H1 (cell line): ENCODE measurements around the gene TPSAB1. TPM values are rescaled to one million over a fixed set of nuclear protein-coding genes. Genes with fewer than 3 reads are reported as not detected.
"Not testable (repeated sequence)": the region's sequence is repeated elsewhere in the genome, so short reads cannot be mapped to it uniquely, and the experiment has no call there.

Source experiments
- CTCF ChIA-PET: fragments of 300-600 bp; sonication (Branson Sonifier 250); formaldehyde crosslinking; loops from one replicate; lab custom pipeline; 2021; ENCODE audit not compliant: partially characterized antibody; lab: Charles Lee
- POLR2A ChIA-PET: fragments of 300-600 bp; sonication (Branson Sonifier 250); formaldehyde crosslinking; loops from one replicate; lab custom pipeline; 2021; ENCODE audit warnings: inconsistent platforms; ENCODE audit not compliant: partially characterized antibody; lab: Charles Lee
- DNase-seq, 2 experiments: peaks; one replicate each; pipeline versions ENCODE4 v3.0.0 to v3.0.0-alpha.2; 2010 to 2022; ENCODE audit warnings: low spot score in 2 of 2, low read depth in 1 of 2, mixed read lengths in 1 of 2
- FAIRE-seq: peaks from 2 replicates; lab custom pipeline; 2011; peaks lifted over from hg19 to GRCh38; lab: Jason Lieb, UNC
- H2AFZ ChIP-seq: 2 replicates; pipeline ENCODE4 v1.8.1; 2012; ENCODE audit warnings: low read length, inconsistent platforms
- H2AK5ac ChIP-seq: 2 replicates; pipeline ENCODE4 v1.6.1; 2013; ENCODE audit warnings: low read depth, low read length
- H2BK120ac ChIP-seq: replicated peaks from 2 replicates; pipeline ENCODE3; 2013; ENCODE audit warnings: low read depth, low read length, inconsistent platforms
- H2BK12ac ChIP-seq: 2 replicates; pipeline ENCODE4 v1.6.1; 2013; ENCODE audit warnings: low read depth, low read length
- H2BK15ac ChIP-seq: 2 replicates; pipeline ENCODE4 v1.6.1; 2013; ENCODE audit warnings: low read length
- H2BK20ac ChIP-seq: 2 replicates; pipeline ENCODE4 v1.6.1; 2013; ENCODE audit warnings: low read length
- H2BK5ac ChIP-seq: 2 replicates; pipeline ENCODE4 v1.6.1; 2013; ENCODE audit warnings: low read depth, low read length
- H3K14ac ChIP-seq: 2 replicates; pipeline ENCODE4 v1.6.1; 2013; ENCODE audit warnings: inconsistent platforms; ENCODE audit not compliant: insufficient read length
- H3K18ac ChIP-seq: 2 replicates; pipeline ENCODE4 v1.6.1; 2013; ENCODE audit warnings: low read length; ENCODE audit errors: extremely low read depth
- H3K23ac ChIP-seq: 2 replicates; pipeline ENCODE4 v1.6.1; 2013; ENCODE audit warnings: inconsistent platforms; ENCODE audit not compliant: insufficient read length
- H3K23me2 ChIP-seq: 2 replicates; pipeline ENCODE4 v1.6.1; 2013; ENCODE audit warnings: low read depth, low read length
- H3K27ac ChIP-seq: 2 replicates; pipeline ENCODE4 v1.6.1; 2011; ENCODE audit warnings: low read depth, low read length, inconsistent platforms
- H3K27me3 ChIP-seq, 4 experiments: replicated peaks in 1 of 4; 1 replicate in 1 of 4; 2 replicates in 3 of 4; pipeline versions ENCODE4 v1.6.1 to v1.8.1; 2011 to 2013; ENCODE audit warnings: low read length in 3 of 4, mild to moderate bottlenecking in 3 of 4, inconsistent platforms in 2 of 4, mixed read lengths in 2 of 4, moderate library complexity in 1 of 4; ENCODE audit not compliant: control insufficient read depth in 3 of 4, insufficient read depth in 3 of 4; ENCODE audit errors: extremely low read depth in 1 of 4
- H3K36me3 ChIP-seq, 4 experiments: 2 replicates each; pipeline versions ENCODE4 v1.6.1 to v1.8.1; 2011 to 2013; ENCODE audit warnings: mild to moderate bottlenecking in 4 of 4, low read length in 3 of 4, moderate library complexity in 2 of 4, control low read depth in 1 of 4, inconsistent platforms in 1 of 4; ENCODE audit not compliant: insufficient read depth in 4 of 4, control insufficient read depth in 2 of 4
- H3K4ac ChIP-seq: replicated peaks from 2 replicates; pipeline ENCODE3; 2013; ENCODE audit warnings: low read length, low read depth, mixed read lengths, inconsistent platforms; ENCODE audit not compliant: insufficient read length
- H3K4me1 ChIP-seq, 4 experiments: replicated peaks in 1 of 4; 1 replicate in 1 of 4; 2 replicates in 3 of 4; pipeline versions ENCODE4 v1.6.1 to v1.8.1; 2011 to 2013; ENCODE audit warnings: low read length in 3 of 4, inconsistent platforms in 2 of 4, mixed read lengths in 1 of 4; ENCODE audit not compliant: insufficient read depth in 4 of 4, control insufficient read depth in 3 of 4
- H3K4me2 ChIP-seq, 2 experiments: 2 replicates each; pipeline versions ENCODE4 v1.6.1 to v1.8.1; 2011 to 2013; ENCODE audit warnings: low read depth in 2 of 2, low read length in 2 of 2, control low read depth in 1 of 2, inconsistent platforms in 1 of 2, mild to moderate bottlenecking in 1 of 2; ENCODE audit not compliant: insufficient read depth in 1 of 2
- H3K4me3 ChIP-seq, 4 experiments: fragments of 200-600, 300-600 bp in 1 of 4; sonication (generic), shearing (Covaris generic), sonication (Bioruptor Twin) in 1 of 4; 2 replicates each; pipeline versions ENCODE4 v1.5.1 to v1.8.1; 2011 to 2016; ENCODE audit warnings: low read length in 4 of 4, low read depth in 3 of 4, control low read depth in 2 of 4, inconsistent platforms in 2 of 4, mild to moderate bottlenecking in 2 of 4, mixed read lengths in 1 of 4, moderate library complexity in 1 of 4; ENCODE audit not compliant: insufficient read depth in 2 of 4; ENCODE audit errors: extremely low read depth in 1 of 4
- H3K56ac ChIP-seq: replicated peaks from 2 replicates; pipeline ENCODE3; 2013; ENCODE audit warnings: low read depth, mild to moderate bottlenecking, mixed read lengths, low read length, inconsistent platforms; ENCODE audit not compliant: insufficient read length
- H3K79me1 ChIP-seq: 2 replicates; pipeline ENCODE4 v1.6.1; 2013; ENCODE audit warnings: low read depth, low read length, control low read depth
- H3K79me2 ChIP-seq, 2 experiments: 2 replicates each; pipeline versions ENCODE4 v1.6.1 to v1.8.1; 2012 to 2013; ENCODE audit warnings: low read length in 2 of 2, mild to moderate bottlenecking in 2 of 2, inconsistent platforms in 1 of 2; ENCODE audit not compliant: insufficient read depth in 2 of 2, control insufficient read depth in 1 of 2
- H3K9ac ChIP-seq, 4 experiments: replicated peaks in 1 of 4; 1 replicate in 1 of 4; 2 replicates in 3 of 4; pipeline versions ENCODE4 v1.6.1 to v1.8.1; 2011 to 2013; ENCODE audit warnings: low read depth in 3 of 4, low read length in 3 of 4, control low read depth in 2 of 4, mild to moderate bottlenecking in 2 of 4, moderate library complexity in 2 of 4, inconsistent platforms in 1 of 4; ENCODE audit errors: extremely low read depth in 1 of 4
- H3K9me3 ChIP-seq, 2 experiments: 2 replicates each; pipeline versions ENCODE4 v1.6.1 to v1.8.1; 2012 to 2013; ENCODE audit warnings: mild to moderate bottlenecking in 2 of 2, moderate library complexity in 2 of 2, control low read depth in 1 of 2, inconsistent platforms in 1 of 2, low read depth in 1 of 2, low read length in 1 of 2, mixed read lengths in 1 of 2; ENCODE audit not compliant: insufficient read depth in 2 of 2
- H4K20me1 ChIP-seq, 2 experiments: replicated peaks in 1 of 2; 2 replicates each; pipeline versions ENCODE3 to v1.8.1; 2011 to 2013; ENCODE audit warnings: inconsistent platforms in 2 of 2, low read length in 2 of 2, mild to moderate bottlenecking in 1 of 2; ENCODE audit not compliant: insufficient read depth in 2 of 2, control insufficient read depth in 1 of 2
- H4K5ac ChIP-seq: 2 replicates; pipeline ENCODE4 v1.6.1; 2013; ENCODE audit warnings: low read length, low read depth, mixed read lengths, inconsistent platforms; ENCODE audit not compliant: insufficient read length
- H4K8ac ChIP-seq: 2 replicates; pipeline ENCODE4 v1.8.0; 2013; ENCODE audit warnings: mild to moderate bottlenecking, moderate library complexity, low read length, inconsistent platforms; ENCODE audit not compliant: insufficient read depth; ENCODE audit errors: extremely low read depth
- H4K91ac ChIP-seq: replicated peaks from 2 replicates; pipeline ENCODE3; 2013; ENCODE audit warnings: low read length, mixed read lengths, inconsistent platforms; ENCODE audit not compliant: insufficient read length
- WGBS, 2 experiments: shearing (Covaris generic) in 1 of 2; methylation state at CpG; one replicate each; pipeline versions ENCODE4 v1.1.6 to v1.1.7; 2013 to 2015; ENCODE audit warnings: low lambda C conversion rate in 2 of 2, mixed read lengths in 2 of 2, inconsistent platforms in 1 of 2, low coverage in 1 of 2, missing lambda C conversion rate in 1 of 2; ENCODE audit not compliant: insufficient replicate concordance in 2 of 2, insufficient coverage in 1 of 2, insufficient read length in 1 of 2; ENCODE audit errors: extremely low coverage in 1 of 2, missing lambda C conversion rate in 1 of 2; 5-methylcytosine and 5-hydroxymethylcytosine counted together
- polyA plus RNA-seq, 7 experiments: library from polyadenylated mRNA; depleted of rRNA in 3 of 7; stranded (reverse) in 5 of 7; unstranded in 2 of 7; fragments of >200 nt in 5 of 7; fragments of 200-250 nt in 2 of 7; gene quantifications; 1 replicate in 5 of 7; 2 replicates in 1 of 7; 4 replicates in 1 of 7; pipeline versions ENCODE4 v1.2.1 to v1.2.3, GENCODE V29; 2011 to 2013; ENCODE audit warnings: missing spikeins in 2 of 7, mixed read lengths in 2 of 7
- total RNA-seq: library from RNA; stranded (reverse); fragmentation: NEBNext Ultra II Directional; extraction: Animal tissue kit (Norgen Biotek cat#: 25700); gene quantifications from 2 replicates; pipeline ENCODE4 v1.2.1, GENCODE V29; 2021

Gene TPSAB1
- total and polyA plus RNA-seq, 2 of the 8 experiments (the other 6 are each of a cell fraction or from before 2014, with no cell fraction given) = 0.09 TPM; not detected in 1

GRCh38 chr16:1239575-1239974 is 930 bp upstream of the TPSAB1 start:
- FAIRE-seq, H3K79me1 ChIP-seq, H2AFZ ChIP-seq, H3K79me2 ChIP-seq, H2BK20ac ChIP-seq, DNase-seq, H3K4me3 ChIP-seq, H2BK15ac ChIP-seq, H2BK5ac ChIP-seq, H2BK12ac ChIP-seq, H3K18ac ChIP-seq, H3K27ac ChIP-seq, H3K23ac ChIP-seq, H3K14ac ChIP-seq, H4K8ac ChIP-seq, H3K4me2 ChIP-seq, H3K9ac ChIP-seq, H3K23me2 ChIP-seq, H3K36me3 ChIP-seq, H3K4ac ChIP-seq, H3K56ac ChIP-seq, H4K91ac ChIP-seq, H3K9me3 ChIP-seq, H3K27me3 ChIP-seq, H3K4me1 ChIP-seq, CTCF ChIA-PET, H4K20me1 ChIP-seq, H4K5ac ChIP-seq, H2BK120ac ChIP-seq, H2AK5ac ChIP-seq: not testable (repeated sequence)
- no CpG with 5 or more reads among the region's 9 CpGs for WGBS, 2 experiments
- POLR2A ChIA-PET = interaction anchor here (0.6 kb wide), 1 partner anchor 482 kb away, joined by 3 read pairs; no protein-coding TSS in a partner anchor

- DNase-seq, H4K20me1 ChIP-seq, FAIRE-seq, H2BK120ac ChIP-seq, H3K79me1 ChIP-seq, H3K14ac ChIP-seq, H2AK5ac ChIP-seq, H3K4ac ChIP-seq, H2AFZ ChIP-seq, H3K27me3 ChIP-seq, H3K9me3 ChIP-seq, CTCF ChIA-PET, H4K91ac ChIP-seq, H2BK20ac ChIP-seq, H4K5ac ChIP-seq, POLR2A ChIA-PET, H3K27ac ChIP-seq, H3K18ac ChIP-seq, H4K8ac ChIP-seq, H3K9ac ChIP-seq, H3K4me2 ChIP-seq, H3K4me1 ChIP-seq, H2BK5ac ChIP-seq, H3K56ac ChIP-seq, H3K23me2 ChIP-seq, H3K36me3 ChIP-seq, H3K79me2 ChIP-seq, H3K4me3 ChIP-seq, H2BK12ac ChIP-seq, H3K23ac ChIP-seq, H2BK15ac ChIP-seq: not testable (repeated sequence)
- 96% methylated on average over 5 of the region's 15 CpGs; no CpG with 5 or more reads in 1 of the 2 experiments for WGBS, 2 experiments
These were observed 576 bp downstream of the TPSAB1 start for GRCh38 chr16:1241081-1241480.
